GM12801 (cell line): ENCODE data around the gene AKAP11.

Experiments
- TF ChIP-seq, protein P1 (sequence below): IDR thresholded peaks from one replicate; pipeline ENCODE4 v1.5.1; 2011; ENCODE audit warnings: control low read depth; ENCODE audit not compliant: insufficient read length; ENCODE audit errors: extremely low read depth

AKAP11 gene

GRCh38 chr13:42369071-42369797 lies 97.3 kb downstream of the AKAP11 start:
- TF ChIP-seq, protein P1, sequence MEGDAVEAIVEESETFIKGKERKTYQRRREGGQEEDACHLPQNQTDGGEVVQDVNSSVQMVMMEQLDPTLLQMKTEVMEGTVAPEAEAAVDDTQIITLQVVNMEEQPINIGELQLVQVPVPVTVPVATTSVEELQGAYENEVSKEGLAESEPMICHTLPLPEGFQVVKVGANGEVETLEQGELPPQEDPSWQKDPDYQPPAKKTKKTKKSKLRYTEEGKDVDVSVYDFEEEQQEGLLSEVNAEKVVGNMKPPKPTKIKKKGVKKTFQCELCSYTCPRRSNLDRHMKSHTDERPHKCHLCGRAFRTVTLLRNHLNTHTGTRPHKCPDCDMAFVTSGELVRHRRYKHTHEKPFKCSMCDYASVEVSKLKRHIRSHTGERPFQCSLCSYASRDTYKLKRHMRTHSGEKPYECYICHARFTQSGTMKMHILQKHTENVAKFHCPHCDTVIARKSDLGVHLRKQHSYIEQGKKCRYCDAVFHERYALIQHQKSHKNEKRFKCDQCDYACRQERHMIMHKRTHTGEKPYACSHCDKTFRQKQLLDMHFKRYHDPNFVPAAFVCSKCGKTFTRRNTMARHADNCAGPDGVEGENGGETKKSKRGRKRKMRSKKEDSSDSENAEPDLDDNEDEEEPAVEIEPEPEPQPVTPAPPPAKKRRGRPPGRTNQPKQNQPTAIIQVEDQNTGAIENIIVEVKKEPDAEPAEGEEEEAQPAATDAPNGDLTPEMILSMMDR, result no peak

- TF ChIP-seq, protein P1, result no peak
Measured at GRCh38 chr13:42370229-42370628, 98.3 kb downstream of the AKAP11 start.
